B cell (primary cell): ENCODE data around the gene MPIG6B.

ENCODE experiments used
- EZH2 ChIP-seq: IDR thresholded peaks from 2 replicates; pipeline ENCODE4 v1.6.1; 2012; ENCODE audit warnings: borderline replicate concordance, low read depth, mild to moderate bottlenecking, moderate library complexity, low read length; ENCODE audit not compliant: insufficient read depth, poor library complexity, severe bottlenecking
- TF ChIP-seq, protein P1 (sequence below): fragments of 200-600 bp; IDR thresholded peaks from one replicate; pipeline ENCODE4 v1.8.0; 2022; ENCODE audit warnings: antibody characterized with exemption, mild to moderate bottlenecking

DNA sequence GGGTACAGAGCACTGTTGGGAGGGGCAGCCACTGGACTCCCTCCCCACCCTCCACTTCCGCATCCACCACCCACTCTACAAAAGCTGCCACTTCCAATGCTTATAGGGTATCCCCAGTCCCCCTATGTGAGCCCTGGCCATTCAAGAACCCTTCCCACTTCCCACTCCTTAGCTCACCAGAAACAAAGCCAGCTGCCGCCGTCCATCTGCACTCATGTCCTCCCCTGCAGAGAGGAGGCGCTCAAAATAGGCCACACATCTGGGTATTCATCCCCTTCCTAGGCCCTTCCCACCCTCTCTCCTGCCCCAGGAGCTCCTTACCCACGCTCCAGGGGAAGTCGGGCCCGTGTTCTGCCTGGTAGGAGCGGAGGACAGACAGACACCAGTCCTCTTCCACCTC is 35.9 kb upstream of the MPIG6B start:
- TF ChIP-seq, protein P1, sequence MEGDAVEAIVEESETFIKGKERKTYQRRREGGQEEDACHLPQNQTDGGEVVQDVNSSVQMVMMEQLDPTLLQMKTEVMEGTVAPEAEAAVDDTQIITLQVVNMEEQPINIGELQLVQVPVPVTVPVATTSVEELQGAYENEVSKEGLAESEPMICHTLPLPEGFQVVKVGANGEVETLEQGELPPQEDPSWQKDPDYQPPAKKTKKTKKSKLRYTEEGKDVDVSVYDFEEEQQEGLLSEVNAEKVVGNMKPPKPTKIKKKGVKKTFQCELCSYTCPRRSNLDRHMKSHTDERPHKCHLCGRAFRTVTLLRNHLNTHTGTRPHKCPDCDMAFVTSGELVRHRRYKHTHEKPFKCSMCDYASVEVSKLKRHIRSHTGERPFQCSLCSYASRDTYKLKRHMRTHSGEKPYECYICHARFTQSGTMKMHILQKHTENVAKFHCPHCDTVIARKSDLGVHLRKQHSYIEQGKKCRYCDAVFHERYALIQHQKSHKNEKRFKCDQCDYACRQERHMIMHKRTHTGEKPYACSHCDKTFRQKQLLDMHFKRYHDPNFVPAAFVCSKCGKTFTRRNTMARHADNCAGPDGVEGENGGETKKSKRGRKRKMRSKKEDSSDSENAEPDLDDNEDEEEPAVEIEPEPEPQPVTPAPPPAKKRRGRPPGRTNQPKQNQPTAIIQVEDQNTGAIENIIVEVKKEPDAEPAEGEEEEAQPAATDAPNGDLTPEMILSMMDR: no peak
- TF ChIP-seq EZH2: no peak
